DMS79 treated with DMSO at 0.1 percent for 48 hours (cell line): ENCODE measurements around the gene CHST12.
"Not testable (repeated sequence)": the region's sequence is repeated elsewhere in the genome, so short reads cannot be mapped to it uniquely, and the experiment has no call there.

Source experiments
- DNase-seq: peaks from one replicate; lab custom pipeline; 2025; lab: John Stamatoyannopoulos, UW

The CHST12 gene

GRCh38 chr7:2378125-2378524 is 25.3 kb upstream of the CHST12 start:
- not testable (repeated sequence) for DNase-seq

GRCh38 chr7:2379161-2379560 is 24.2 kb upstream of the CHST12 start:
- DNase-seq = no peak

GRCh38 chr7:2379821-2380450 is 23.5 kb upstream of the CHST12 start:
- no peak for DNase-seq

- no peak for DNase-seq
These were observed 22.9 kb upstream of the CHST12 start for GRCh38 chr7:2380461-2380860.

- DNase-seq = no peak
These were observed 22.2 kb upstream of the CHST12 start for GRCh38 chr7:2381227-2381626.

GRCh38 chr7:2381881-2382509 is 21.4 kb upstream of the CHST12 start:
- DNase-seq = no peak

GRCh38 chr7:2383543-2384274 is 19.7 kb upstream of the CHST12 start:
- no peak for DNase-seq

- DNase-seq = no peak
These were observed 18.8 kb upstream of the CHST12 start for GRCh38 chr7:2384354-2385243.

- not testable (repeated sequence) for DNase-seq
These were observed 17.3 kb upstream of the CHST12 start for GRCh38 chr7:2386122-2386521.

- DNase-seq = no peak
These were observed 16.3 kb upstream of the CHST12 start for GRCh38 chr7:2386964-2387669.

GRCh38 chr7:2387897-2388636 is 15.3 kb upstream of the CHST12 start:
- DNase-seq = no peak

GRCh38 chr7:2388637-2388954 is 14.8 kb upstream of the CHST12 start:
- DNase-seq = no peak

- not testable (repeated sequence) for DNase-seq
These were observed 13.2 kb upstream of the CHST12 start for GRCh38 chr7:2390020-2390816.

- no peak for DNase-seq
These were observed 9.7 kb upstream of the CHST12 start for GRCh38 chr7:2393706-2394105.

GRCh38 chr7:2394566-2395082 is 8.8 kb upstream of the CHST12 start:
- DNase-seq = no peak

- no peak for DNase-seq
These were observed 4.9 kb upstream of the CHST12 start for GRCh38 chr7:2398506-2398905.

GRCh38 chr7:2399848-2400587 is 3.4 kb upstream of the CHST12 start:
- DNase-seq = peak; percentile 68

GRCh38 chr7:2402687-2403013 is 761 bp upstream of the CHST12 start:
- no peak for DNase-seq
